Kidney (tissue), 14 donors: ENCODE data around the gene STIM1. TPM values are rescaled to one million over a fixed set of nuclear protein-coding genes. Genes with fewer than 3 reads are reported as not detected.

Source experiments
- DNase-seq, 5 donors: peaks; one replicate each; pipeline ENCODE4 v3.0.0-alpha.2; 2013 to 2020
- FAIRE-seq: peaks from 2 replicates; lab custom pipeline; 2012; peaks lifted over from hg19 to GRCh38; lab: Jason Lieb, UNC
- H3K27ac ChIP-seq, 2 donors: one replicate each; pipeline ENCODE4 v1.7.0; 2013; ENCODE audit warnings: low read depth in 2 of 2, low read length in 2 of 2, inconsistent platforms in 1 of 2
- H3K27me3 ChIP-seq: one replicate; pipeline ENCODE4 v1.7.1; 2013; ENCODE audit warnings: low read length, inconsistent platforms; ENCODE audit not compliant: control insufficient read depth, insufficient read depth
- H3K36me3 ChIP-seq, 3 donors: one replicate each; pipeline versions ENCODE4 v1.7.0 to v1.7.1; 2013; ENCODE audit warnings: low read length in 3 of 3, control low read depth in 1 of 3, inconsistent platforms in 1 of 3; ENCODE audit not compliant: insufficient read depth in 3 of 3, control insufficient read depth in 2 of 3
- H3K4me1 ChIP-seq, 3 donors: one replicate each; pipeline versions ENCODE4 v1.7.0 to v1.7.1; 2013; ENCODE audit warnings: low read length in 3 of 3, inconsistent platforms in 1 of 3, low read depth in 1 of 3; ENCODE audit not compliant: control insufficient read depth in 2 of 3, insufficient read depth in 2 of 3
- H3K4me3 ChIP-seq, 3 donors: one replicate each; pipeline versions ENCODE4 v1.7.0 to v1.8.1; 2013; ENCODE audit warnings: low read length in 3 of 3, control low read depth in 1 of 3, inconsistent platforms in 1 of 3
- H3K9ac ChIP-seq, 3 donors: one replicate each; pipeline versions ENCODE4 v1.7.0 to v1.7.1; 2013; ENCODE audit warnings: low read length in 3 of 3, control low read depth in 1 of 3, inconsistent platforms in 1 of 3
- H3K9me3 ChIP-seq, 3 donors: one replicate each; pipeline versions ENCODE4 v1.7.0 to v1.7.1; 2013; ENCODE audit warnings: low read length in 3 of 3, control low read depth in 1 of 3, inconsistent platforms in 1 of 3; ENCODE audit not compliant: control insufficient read depth in 2 of 3, insufficient read depth in 1 of 3
- intact Hi-C: fragments of 100-400 bp; cut with DNase I; formaldehyde crosslinking; loops from one replicate; pipeline ENCODE4 v1.11.1; 2022
- polyA plus RNA-seq: library from polyadenylated mRNA; stranded (reverse); fragments of 350-450 nt; fragmentation: Illumina TruSeq; extraction: RNeasy Lipid Tissue Mini Kit (QIAGEN cat#74804); gene quantifications from one replicate; pipeline ENCODE4 v1.2.3, GENCODE V29; 2014; ENCODE audit warnings: low read depth, low replicate concordance; ENCODE audit not compliant: insufficient read depth
- total RNA-seq: library from RNA; stranded (reverse); fragmentation: NEBNext Ultra II Directional; extraction: Animal tissue kit (Norgen Biotek cat#: 25700); gene quantifications from one replicate; pipeline ENCODE4 v1.2.1, GENCODE V29; 2021
- TF ChIP-seq, protein P1 (sequence below): IDR thresholded peaks from 3 replicates; pipeline ENCODE4 v1.5.1; 2012; ENCODE audit warnings: mild to moderate bottlenecking, moderate library complexity, borderline replicate concordance; ENCODE audit not compliant: insufficient read depth; ENCODE audit errors: extremely low read depth
- donor health status: control.
- donor health status: control.
- donor health status: control.
- donor health status: control.
- donor health status: control.
- donor health status: DM: yes; HTN: yes; CAD: no.
- donor health status: Normal renal cell carcinoma (clear cell type).

STIM1 gene
- total and polyA plus RNA-seq, 2 donors from 2014 or later = 15.7 to 68.0 TPM

DNA sequence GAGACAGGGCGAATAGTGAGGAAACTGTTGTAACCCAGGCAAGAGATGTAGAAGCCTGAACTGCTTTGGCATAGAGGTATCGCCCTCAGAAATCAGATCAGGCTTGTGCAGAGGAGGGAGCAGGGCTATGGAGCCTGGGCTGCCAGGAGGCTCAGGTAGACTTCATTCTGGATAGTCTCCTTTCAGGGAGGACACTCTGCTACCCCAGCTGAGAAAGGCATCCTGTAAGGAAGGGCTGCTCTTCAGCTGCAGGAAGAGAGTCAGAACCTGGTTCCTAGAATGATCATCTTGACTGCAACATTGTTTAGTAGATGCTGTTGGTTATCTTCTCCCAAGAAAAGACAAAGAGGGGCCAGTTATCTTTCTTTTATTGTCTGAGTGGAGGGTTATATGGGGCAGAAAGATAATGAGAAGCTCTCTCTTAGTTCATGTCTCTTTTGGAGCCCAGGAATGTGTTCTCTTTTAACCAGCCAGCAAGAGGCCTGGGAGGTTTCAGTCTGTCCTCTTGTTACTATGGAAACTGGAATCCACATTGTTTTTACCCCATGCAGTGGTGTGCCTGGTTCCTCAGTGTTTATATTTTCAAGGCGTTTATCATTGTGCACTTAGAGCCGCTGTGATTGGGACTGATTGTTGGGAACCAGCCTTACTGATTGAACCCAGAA, 95.7 kb downstream of the STIM1 start:
- Histone ChIP-seq H3K4me1 (peaks cover 0 to 5% (median 0%) of the 10 kb centered on the region in 3 donors), H3K36me3 (no peaks in the 10 kb centered on the region), H3K4me3 (no peak overlapping the region), H3K9ac (no peak overlapping the region), H3K27ac (no peak overlapping the region), H3K27me3 (no peaks in the 10 kb centered on the region), H3K9me3 (no peaks in the 10 kb centered on the region)
- FAIRE-seq (no peak), DNase-seq (peak in 1 of 5 donors; percentile 39)
- TF ChIP-seq, protein P1, sequence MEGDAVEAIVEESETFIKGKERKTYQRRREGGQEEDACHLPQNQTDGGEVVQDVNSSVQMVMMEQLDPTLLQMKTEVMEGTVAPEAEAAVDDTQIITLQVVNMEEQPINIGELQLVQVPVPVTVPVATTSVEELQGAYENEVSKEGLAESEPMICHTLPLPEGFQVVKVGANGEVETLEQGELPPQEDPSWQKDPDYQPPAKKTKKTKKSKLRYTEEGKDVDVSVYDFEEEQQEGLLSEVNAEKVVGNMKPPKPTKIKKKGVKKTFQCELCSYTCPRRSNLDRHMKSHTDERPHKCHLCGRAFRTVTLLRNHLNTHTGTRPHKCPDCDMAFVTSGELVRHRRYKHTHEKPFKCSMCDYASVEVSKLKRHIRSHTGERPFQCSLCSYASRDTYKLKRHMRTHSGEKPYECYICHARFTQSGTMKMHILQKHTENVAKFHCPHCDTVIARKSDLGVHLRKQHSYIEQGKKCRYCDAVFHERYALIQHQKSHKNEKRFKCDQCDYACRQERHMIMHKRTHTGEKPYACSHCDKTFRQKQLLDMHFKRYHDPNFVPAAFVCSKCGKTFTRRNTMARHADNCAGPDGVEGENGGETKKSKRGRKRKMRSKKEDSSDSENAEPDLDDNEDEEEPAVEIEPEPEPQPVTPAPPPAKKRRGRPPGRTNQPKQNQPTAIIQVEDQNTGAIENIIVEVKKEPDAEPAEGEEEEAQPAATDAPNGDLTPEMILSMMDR = no peak
- intact Hi-C loops = no loop called here

- no peak overlapping the region for H3K9ac ChIP-seq
- intact Hi-C loops = no loop called here
- TF ChIP-seq, protein P1 = no peak
- no peak for DNase-seq
- H3K4me3 ChIP-seq = no peak overlapping the region
- H3K4me1 ChIP-seq = no peaks in the 10 kb centered on the region
- FAIRE-seq = no peak
- no peak overlapping the region for H3K27ac ChIP-seq
- H3K9me3 ChIP-seq = no peaks in the 10 kb centered on the region
- H3K27me3 ChIP-seq = no peaks in the 10 kb centered on the region
- H3K36me3 ChIP-seq = no peaks in the 10 kb centered on the region
Measured at GRCh38 chr11:3952715-3953114, 97.3 kb downstream of the STIM1 start.

DNA sequence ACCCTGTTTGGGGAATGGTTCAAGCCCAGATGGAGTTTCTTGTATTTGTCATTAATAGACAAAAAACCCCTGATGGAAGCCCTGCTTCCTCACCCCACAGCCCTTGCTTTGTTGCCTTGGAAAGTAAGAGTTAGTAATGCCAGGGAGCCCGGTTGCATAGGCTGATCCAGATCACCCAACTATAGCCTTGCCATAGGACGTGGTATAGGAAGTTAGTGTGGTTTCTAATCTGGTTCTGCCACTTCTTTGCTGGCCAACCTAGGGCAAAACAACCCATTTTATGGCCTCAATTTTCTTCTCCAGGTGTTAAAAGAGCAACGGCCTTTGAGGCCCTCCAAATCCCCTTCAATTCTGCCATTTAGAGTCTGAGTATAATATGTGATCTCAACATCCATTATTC, 97.9 kb downstream of the STIM1 start:
- Histone ChIP-seq H3K27me3 (no peaks in the 10 kb centered on the region), H3K27ac (no peak overlapping the region), H3K4me3 (no peak overlapping the region), H3K4me1 (no peaks in the 10 kb centered on the region), H3K9ac (no peak overlapping the region), H3K9me3 (no peaks in the 10 kb centered on the region), H3K36me3 (no peaks in the 10 kb centered on the region)
- no peak for DNase-seq
- TF ChIP-seq, protein P1 = no peak
- intact Hi-C loops = no loop called here
- no peak for FAIRE-seq
